Measurements from ENCODE around the gene HDGFL3.

DNA sequence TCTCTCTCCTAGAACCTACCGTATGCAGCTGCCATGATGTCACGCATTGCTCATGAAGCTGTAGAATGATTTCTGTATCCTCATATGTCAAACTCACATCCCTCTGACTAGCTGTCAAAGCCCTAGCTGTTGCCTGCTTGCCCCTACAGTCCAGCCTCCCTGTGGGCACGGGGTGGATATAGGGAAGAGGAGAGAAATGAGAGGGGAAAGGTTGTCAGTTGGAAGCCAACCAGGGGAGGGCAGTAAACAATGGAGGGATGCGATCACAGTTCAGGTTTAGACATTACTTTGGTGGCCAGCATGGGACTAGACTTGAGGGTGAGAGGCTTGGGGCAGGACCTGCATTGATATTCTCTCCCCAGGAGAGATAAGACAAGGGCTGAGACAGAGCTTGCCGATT is 1.7 kb upstream of the HDGFL3 start:
- TF ChIP-seq, protein P1, sequence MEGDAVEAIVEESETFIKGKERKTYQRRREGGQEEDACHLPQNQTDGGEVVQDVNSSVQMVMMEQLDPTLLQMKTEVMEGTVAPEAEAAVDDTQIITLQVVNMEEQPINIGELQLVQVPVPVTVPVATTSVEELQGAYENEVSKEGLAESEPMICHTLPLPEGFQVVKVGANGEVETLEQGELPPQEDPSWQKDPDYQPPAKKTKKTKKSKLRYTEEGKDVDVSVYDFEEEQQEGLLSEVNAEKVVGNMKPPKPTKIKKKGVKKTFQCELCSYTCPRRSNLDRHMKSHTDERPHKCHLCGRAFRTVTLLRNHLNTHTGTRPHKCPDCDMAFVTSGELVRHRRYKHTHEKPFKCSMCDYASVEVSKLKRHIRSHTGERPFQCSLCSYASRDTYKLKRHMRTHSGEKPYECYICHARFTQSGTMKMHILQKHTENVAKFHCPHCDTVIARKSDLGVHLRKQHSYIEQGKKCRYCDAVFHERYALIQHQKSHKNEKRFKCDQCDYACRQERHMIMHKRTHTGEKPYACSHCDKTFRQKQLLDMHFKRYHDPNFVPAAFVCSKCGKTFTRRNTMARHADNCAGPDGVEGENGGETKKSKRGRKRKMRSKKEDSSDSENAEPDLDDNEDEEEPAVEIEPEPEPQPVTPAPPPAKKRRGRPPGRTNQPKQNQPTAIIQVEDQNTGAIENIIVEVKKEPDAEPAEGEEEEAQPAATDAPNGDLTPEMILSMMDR (IDR thresholded peaks at IDR 0.05; ENCODE audit: extremely low read depth in 1 of 2, insufficient read depth in 1 of 2, low read depth in 1 of 2, low read length in 2 of 2): no peak
- no peak for TF ChIP-seq EZH2 (IDR thresholded peaks at IDR 0.05; ENCODE audit: borderline replicate concordance, low read depth, low read length, severe bottlenecking)
- TF ChIP-seq POLR2A (IDR thresholded peaks at IDR 0.05; ENCODE audit: low read depth, low read length): no peak
- no peak for TF ChIP-seq POLR2AphosphoS5 (IDR thresholded peaks at IDR 0.05; ENCODE audit: insufficient read depth, low read depth, low read length)
- no peak for TF ChIP-seq GATA2 (IDR thresholded peaks at IDR 0.05; ENCODE audit: insufficient read depth, insufficient read length, low read depth, low read length)
- no peak for TF ChIP-seq MYC (IDR thresholded peaks at IDR 0.05; ENCODE audit: low read depth, low read length)
- TF ChIP-seq, protein P2, sequence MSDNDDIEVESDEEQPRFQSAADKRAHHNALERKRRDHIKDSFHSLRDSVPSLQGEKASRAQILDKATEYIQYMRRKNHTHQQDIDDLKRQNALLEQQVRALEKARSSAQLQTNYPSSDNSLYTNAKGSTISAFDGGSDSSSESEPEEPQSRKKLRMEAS (IDR thresholded peaks at IDR 0.05; ENCODE audit: insufficient read depth, insufficient read length): no peak
- TF ChIP-seq JUN (IDR thresholded peaks at IDR 0.05; ENCODE audit: borderline replicate concordance, insufficient read depth, insufficient read length, low read depth): no peak

Measured in endothelial cell of umbilical vein (primary cell).